Gastrocnemius medialis (tissue), 4 donors: ENCODE measurements around the gene ZC2HC1B. TPM values are rescaled to one million over a fixed set of nuclear protein-coding genes. Genes with fewer than 3 reads are reported as not detected.

Experiments used
- ATAC-seq, 2 donors: fragments of 150-250 bp; one replicate each; pipeline ENCODE4 v1.9.1; 2016
- DNase-seq, 2 donors: peaks; one replicate each; pipeline ENCODE4 v3.0.0-alpha.2; 2019
- H3K27ac ChIP-seq, 4 donors: fragments of 200-600 bp; sonication (generic); 1 replicate in 1 of 4; 2 replicates in 3 of 4; pipeline ENCODE4 v1.5.1; 2016 to 2018; ENCODE audit warnings: mild to moderate bottlenecking in 2 of 4, moderate library complexity in 1 of 4
- H3K27me3 ChIP-seq, 3 donors: fragments of 200-600 bp; sonication (generic) in 2 of 3; 1 replicate in 1 of 3; 2 replicates in 2 of 3; pipeline versions ENCODE4 v1.5.1 to v1.6.0; 2016 to 2019; ENCODE audit warnings: mild to moderate bottlenecking in 1 of 3, moderate library complexity in 1 of 3
- H3K36me3 ChIP-seq, 2 donors: fragments of 200-600 bp; sonication (generic) in 1 of 2; one replicate each; pipeline ENCODE4 v1.5.1; 2017 to 2018
- H3K4me1 ChIP-seq, 2 donors: fragments of 200-600 bp; sonication (generic) in 1 of 2; one replicate each; pipeline ENCODE4 v1.5.1; 2016 to 2017; ENCODE audit warnings: mild to moderate bottlenecking in 2 of 2
- H3K4me3 ChIP-seq, 4 donors: fragments of 200-600 bp; sonication (generic) in 3 of 4; 1 replicate in 1 of 4; 2 replicates in 3 of 4; pipeline ENCODE4 v1.5.1; 2016 to 2019; ENCODE audit warnings: mild to moderate bottlenecking in 2 of 4
- H3K9me3 ChIP-seq, 3 donors: fragments of 200-600 bp; sonication (generic) in 2 of 3; 1 replicate in 1 of 3; 2 replicates in 2 of 3; pipeline ENCODE4 v1.5.1; 2016 to 2019
- POLR2A ChIP-seq, 2 donors: fragments of 450-650 bp; IDR thresholded peaks; one replicate each; pipeline ENCODE4 v1.6.1; 2017; ENCODE audit warnings: antibody characterized with exemption in 2 of 2, mild to moderate bottlenecking in 2 of 2, moderate library complexity in 2 of 2
- in situ Hi-C, 4 donors: fragments of 200-750 bp; cut with MboI; loops; one replicate each; pipeline versions ENCODE4 v1.15.0 to v1.8.0; 2017; ENCODE audit warnings: low sequenced_read_pairs in 4 of 4
- intact Hi-C: fragments of 100-400 bp; cut with DNase I; formaldehyde crosslinking; loops from one replicate; pipeline ENCODE4 v1.15.1; 2023; ENCODE audit warnings: low total_unique reads
- total RNA-seq, 4 donors: library from RNA; depleted of rRNA; stranded (reverse); fragments of >200 nt; gene quantifications; one replicate each; pipeline versions ENCODE4 v1.1.0 to v1.2.3, GENCODE V29; 2016
- TF ChIP-seq, protein P1 (sequence below), 5 experiments: fragments of 450-650 bp in 3 of 5; fragments of 200-600 bp in 2 of 5; sonication (generic) in 2 of 5; IDR thresholded peaks in 4 of 5; conservative IDR thresholded peaks in 1 of 5; 1 replicate in 4 of 5; 2 replicates in 1 of 5; pipeline ENCODE4 v1.5.1; 2016 to 2019; ENCODE audit warnings: antibody characterized with exemption in 5 of 5, mild to moderate bottlenecking in 3 of 5, moderate library complexity in 3 of 5

Gene ZC2HC1B
- total RNA-seq, 4 donors from 2014 or later = not detected

DNA sequence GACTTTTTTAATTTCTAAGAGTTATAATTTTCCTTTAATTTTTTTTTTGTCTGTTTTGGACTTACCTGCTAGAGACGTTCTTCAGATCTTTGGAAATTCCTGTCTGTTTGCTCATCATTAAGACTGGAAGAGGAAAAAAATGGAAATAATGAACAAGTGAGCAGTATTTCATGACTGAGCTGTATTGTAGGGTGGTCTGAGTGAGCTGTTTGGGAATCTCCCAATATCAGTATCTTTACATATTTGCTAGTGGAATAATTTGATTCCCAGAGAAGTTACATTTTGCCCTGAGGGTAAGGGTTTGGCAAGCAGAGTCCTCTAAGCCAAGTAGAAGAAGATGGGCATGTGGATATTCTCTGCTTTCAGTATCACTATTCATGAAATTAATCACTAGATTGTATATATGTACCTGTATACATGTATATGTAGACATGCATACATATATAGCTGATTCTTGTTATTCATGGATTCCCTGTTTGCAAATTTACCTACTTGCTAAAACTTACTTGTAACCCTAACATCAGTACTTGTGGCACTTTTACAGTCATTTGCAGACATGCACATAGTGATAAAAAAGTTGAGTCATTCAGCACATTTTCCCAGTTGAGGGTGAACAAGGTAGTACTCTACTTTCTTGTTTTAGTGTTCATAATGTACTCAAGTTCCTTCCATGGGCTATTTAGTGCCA, 13.5 kb downstream of the ZC2HC1B start:
- intact Hi-C loops = no loop called here
- no peak overlapping the region for H3K27ac ChIP-seq
- no peaks in the 10 kb centered on the region for H3K36me3 ChIP-seq
- ATAC-seq (no peak), DNase-seq (no peak)
- no peaks in the 10 kb centered on the region for H3K4me1 ChIP-seq
- in situ Hi-C loops = no loop called here
- H3K4me3 ChIP-seq = no peak overlapping the region
- H3K27me3 ChIP-seq = no peaks in the 10 kb centered on the region
- TF ChIP-seq POLR2A (IDR thresholded peaks at IDR 0.05) = no peak
- TF ChIP-seq, protein P1, sequence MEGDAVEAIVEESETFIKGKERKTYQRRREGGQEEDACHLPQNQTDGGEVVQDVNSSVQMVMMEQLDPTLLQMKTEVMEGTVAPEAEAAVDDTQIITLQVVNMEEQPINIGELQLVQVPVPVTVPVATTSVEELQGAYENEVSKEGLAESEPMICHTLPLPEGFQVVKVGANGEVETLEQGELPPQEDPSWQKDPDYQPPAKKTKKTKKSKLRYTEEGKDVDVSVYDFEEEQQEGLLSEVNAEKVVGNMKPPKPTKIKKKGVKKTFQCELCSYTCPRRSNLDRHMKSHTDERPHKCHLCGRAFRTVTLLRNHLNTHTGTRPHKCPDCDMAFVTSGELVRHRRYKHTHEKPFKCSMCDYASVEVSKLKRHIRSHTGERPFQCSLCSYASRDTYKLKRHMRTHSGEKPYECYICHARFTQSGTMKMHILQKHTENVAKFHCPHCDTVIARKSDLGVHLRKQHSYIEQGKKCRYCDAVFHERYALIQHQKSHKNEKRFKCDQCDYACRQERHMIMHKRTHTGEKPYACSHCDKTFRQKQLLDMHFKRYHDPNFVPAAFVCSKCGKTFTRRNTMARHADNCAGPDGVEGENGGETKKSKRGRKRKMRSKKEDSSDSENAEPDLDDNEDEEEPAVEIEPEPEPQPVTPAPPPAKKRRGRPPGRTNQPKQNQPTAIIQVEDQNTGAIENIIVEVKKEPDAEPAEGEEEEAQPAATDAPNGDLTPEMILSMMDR (IDR thresholded peaks at IDR 0.05 in 4 of 5, conservative IDR thresholded peaks at IDR 0.05 in 1 of 5) = no peak
- H3K9me3 ChIP-seq = no peaks in the 10 kb centered on the region

DNA sequence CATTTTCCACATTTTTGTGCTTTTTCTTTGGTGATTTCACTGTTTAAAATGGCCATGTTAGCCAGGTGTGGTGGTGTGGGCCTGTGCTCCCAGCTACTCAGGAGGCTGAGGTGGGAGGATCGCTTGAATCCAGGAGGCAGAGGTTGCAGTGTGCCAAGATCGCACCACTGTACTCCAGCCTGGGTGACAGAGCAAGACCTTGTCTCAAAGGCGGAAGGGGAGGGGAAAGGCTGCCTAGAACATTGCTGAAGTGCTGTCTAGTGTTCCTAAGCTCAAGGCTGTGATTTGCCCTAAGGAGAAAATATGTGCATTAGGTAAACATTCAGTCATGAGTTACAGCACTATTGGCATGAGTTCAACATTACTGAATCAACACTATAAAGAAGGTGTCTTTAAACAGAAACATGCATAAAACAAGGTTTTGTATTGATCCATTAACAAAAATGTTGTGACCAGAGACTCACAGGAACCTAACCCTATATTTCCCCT, 14.0 kb downstream of the ZC2HC1B start:
- intact Hi-C loops (no loop called here), in situ Hi-C loops (no loop called here)
- Histone ChIP-seq H3K27me3 (no peaks in the 10 kb centered on the region), H3K9me3 (no peaks in the 10 kb centered on the region), H3K4me3 (no peak overlapping the region), H3K4me1 (no peaks in the 10 kb centered on the region), H3K27ac (no peak overlapping the region), H3K36me3 (no peaks in the 10 kb centered on the region)
- ATAC-seq (no peak), DNase-seq (no peak)
- TF ChIP-seq, protein P1 (IDR thresholded peaks at IDR 0.05 in 4 of 5, conservative IDR thresholded peaks at IDR 0.05 in 1 of 5) = no peak
- TF ChIP-seq POLR2A (IDR thresholded peaks at IDR 0.05) = no peak

DNA sequence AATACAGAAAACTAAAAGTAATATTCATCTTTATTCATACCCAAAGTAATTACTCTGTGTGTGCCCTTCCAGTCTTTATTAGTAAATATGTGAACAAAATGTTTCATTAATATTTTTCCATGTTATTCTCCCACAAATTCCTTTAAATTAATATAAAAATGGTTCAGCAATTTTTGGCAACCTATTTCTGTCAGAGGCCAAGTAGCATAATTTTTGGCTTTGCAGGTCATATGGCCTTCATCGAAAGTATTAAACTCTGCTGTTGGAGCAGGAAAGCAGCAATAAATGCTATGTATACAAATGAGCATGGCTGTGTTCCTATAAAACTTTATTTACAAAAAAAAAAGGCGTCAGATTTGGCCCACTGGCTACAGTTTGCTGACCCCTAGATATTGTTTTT, 16.1 kb downstream of the ZC2HC1B start:
- DNase-seq (no peak), ATAC-seq (no peak)
- intact Hi-C loops = no loop called here
- Histone ChIP-seq H3K9me3 (no peaks in the 10 kb centered on the region), H3K4me3 (no peak overlapping the region), H3K4me1 (no peaks in the 10 kb centered on the region), H3K27me3 (no peaks in the 10 kb centered on the region), H3K36me3 (no peaks in the 10 kb centered on the region), H3K27ac (no peak overlapping the region)
- TF ChIP-seq POLR2A (IDR thresholded peaks at IDR 0.05) = no peak
- TF ChIP-seq, protein P1 (IDR thresholded peaks at IDR 0.05 in 4 of 5, conservative IDR thresholded peaks at IDR 0.05 in 1 of 5) = no peak
- in situ Hi-C loops = no loop called here

DNA sequence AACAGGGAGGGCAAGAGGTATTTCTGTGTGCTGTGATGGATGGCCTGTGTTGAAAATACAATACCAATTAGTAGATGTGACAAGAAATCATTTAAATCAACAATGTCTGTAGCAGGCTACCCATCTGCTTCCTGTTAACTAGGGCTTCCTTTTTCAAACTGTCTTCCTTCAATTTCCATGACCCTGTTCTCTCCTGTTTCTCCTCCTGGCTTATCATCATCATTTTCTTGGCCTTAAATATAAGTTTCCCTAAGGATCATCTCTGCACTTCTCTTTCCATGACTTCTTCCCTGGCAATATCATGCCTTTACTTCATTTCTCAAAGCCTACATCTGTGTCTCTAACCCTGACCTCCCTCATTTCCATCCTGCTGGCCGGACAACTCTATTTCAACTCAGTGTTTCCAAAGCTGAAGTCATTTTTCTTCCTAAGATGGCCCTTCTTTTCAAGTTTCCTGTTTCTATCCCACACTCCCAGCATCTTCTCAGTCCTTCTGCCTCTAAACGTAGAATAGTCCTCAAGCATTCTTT, 18.2 kb downstream of the ZC2HC1B start:
- TF ChIP-seq, protein P1 (IDR thresholded peaks at IDR 0.05 in 4 of 5, conservative IDR thresholded peaks at IDR 0.05 in 1 of 5) = no peak
- Histone ChIP-seq H3K27ac (no peak overlapping the region), H3K36me3 (no peaks in the 10 kb centered on the region), H3K27me3 (no peaks in the 10 kb centered on the region), H3K9me3 (no peaks in the 10 kb centered on the region), H3K4me3 (no peak overlapping the region), H3K4me1 (no peaks in the 10 kb centered on the region)
- DNase-seq (no peak), ATAC-seq (no peak)
- in situ Hi-C loops = no loop called here
- intact Hi-C loops = no loop called here
